HepG2 (cell line): ENCODE results near the gene MRPL37. TPM values are rescaled to one million over a fixed set of nuclear protein-coding genes. Genes with fewer than 3 reads are reported as not detected.

ENCODE experiments used
- ATAC-seq: fragments of 200-7000 bp; cut with Tn5 transposase; 3 replicates; pipeline ENCODE4 v1.9.1; 2020; ENCODE audit warnings: mild to moderate bottlenecking, moderate library complexity
- BruUV-seq: library from RNA; stranded (reverse); fragments of 400-500 nt; replicated peaks from 2 replicates; lab custom pipeline; 2021; lab: Mats Ljungman, UMichigan
- CTCF ChIA-PET: fragments of 300-600 bp; formaldehyde crosslinking; extraction: SDS; loops from one replicate; lab custom pipeline; 2021; ENCODE audit warnings: low total read pairs, inconsistent platforms, low intra/inter-chr PET ratio; lab: Yijun Ruan, JAX
- POLR2A ChIA-PET: fragments of 350-600 bp; sonication (Branson Sonifier 250); formaldehyde crosslinking; loops from one replicate; lab custom pipeline; 2020; ENCODE audit warnings: antibody characterized with exemption, inconsistent platforms; lab: Yijun Ruan, JAX
- DNase-seq: peaks from one replicate; pipeline ENCODE4 v3.0.0-alpha.2; 2015; ENCODE audit warnings: low spot score
- FAIRE-seq: peaks from 3 replicates; lab custom pipeline; 2011; peaks lifted over from hg19 to GRCh38; lab: Jason Lieb, UNC
- H2AFZ ChIP-seq: one replicate; pipeline ENCODE4 v1.6.1; 2011; ENCODE audit warnings: low read length, inconsistent platforms
- H3K27ac ChIP-seq: fragments of 300-600 bp; 3 replicates; pipeline ENCODE4 v1.8.0; 2011; ENCODE audit warnings: mixed run types, mild to moderate bottlenecking, mixed read lengths, low read length, inconsistent platforms; ENCODE audit not compliant: insufficient read depth; ENCODE audit errors: extremely low read length
- H3K27me3 ChIP-seq, 2 experiments: fragments of 200-600 bp in 1 of 2; 2 replicates in 1 of 2; 3 replicates in 1 of 2; pipeline versions ENCODE4 v1.6.0 to v1.8.0; 2011; ENCODE audit warnings: low read length in 2 of 2, mild to moderate bottlenecking in 2 of 2, moderate library complexity in 2 of 2, inconsistent platforms in 1 of 2; ENCODE audit not compliant: insufficient read depth in 2 of 2, control insufficient read depth in 1 of 2
- H3K36me3 ChIP-seq, 2 experiments: fragments of 200-600 bp in 1 of 2; replicated peaks in 1 of 2; 2 replicates in 1 of 2; 3 replicates in 1 of 2; pipeline versions ENCODE4 v1.5.1 to v1.8.0; 2011; ENCODE audit warnings: low read length in 2 of 2, inconsistent platforms in 1 of 2; ENCODE audit not compliant: insufficient read depth in 2 of 2, control insufficient read depth in 1 of 2
- H3K4me1 ChIP-seq: 2 replicates; pipeline ENCODE4 v1.5.1; 2012; ENCODE audit warnings: low read length, inconsistent platforms; ENCODE audit not compliant: insufficient read depth
- H3K4me2 ChIP-seq: 2 replicates; pipeline ENCODE4 v1.6.0; 2011; ENCODE audit warnings: low read depth, low read length, inconsistent platforms
- H3K4me3 ChIP-seq, 3 experiments: fragments of 200-600 bp in 1 of 3; sonication (generic), shearing (Covaris generic) in 1 of 3; replicated peaks in 1 of 3; 2 replicates each; pipeline ENCODE4 v1.5.1; 2011 to 2016; ENCODE audit warnings: low read length in 3 of 3, inconsistent platforms in 2 of 3, low read depth in 2 of 3, mild to moderate bottlenecking in 2 of 3, control low read depth in 1 of 3, mixed read lengths in 1 of 3; ENCODE audit not compliant: insufficient read depth in 1 of 3
- H3K79me2 ChIP-seq: one replicate; pipeline ENCODE4 v1.6.1; 2011; ENCODE audit warnings: low read length, inconsistent platforms; ENCODE audit not compliant: insufficient read depth
- H3K9ac ChIP-seq: 2 replicates; pipeline ENCODE4 v1.6.0; 2011; ENCODE audit warnings: mild to moderate bottlenecking, low read depth, low read length, inconsistent platforms; ENCODE audit not compliant: insufficient read depth
- H3K9me3 ChIP-seq: 2 replicates; pipeline ENCODE4 v1.5.1; 2012; ENCODE audit warnings: mild to moderate bottlenecking, low read length
- H4K20me1 ChIP-seq: 2 replicates; pipeline ENCODE4 v1.6.0; 2011; ENCODE audit warnings: inconsistent platforms, mild to moderate bottlenecking, low read length, moderate library complexity; ENCODE audit not compliant: insufficient read depth
- AFF4 ChIP-seq: sonication (generic); formaldehyde crosslinking; IDR thresholded peaks from 2 replicates; pipeline ENCODE4 v1.4.0; 2020; ENCODE audit warnings: missing genetic modification reagents
- AGO1 ChIP-seq: fragments of 200-400 bp; formaldehyde crosslinking; IDR thresholded peaks from 2 replicates; pipeline ENCODE4 v1.6.1; 2017; ENCODE audit warnings: mild to moderate bottlenecking, low read depth, low read length, moderate library complexity; ENCODE audit not compliant: poor library complexity, severe bottlenecking
- ATRX ChIP-seq: sonication (generic); formaldehyde crosslinking; IDR thresholded peaks from 2 replicates; pipeline ENCODE4 v1.4.0; 2020; ENCODE audit warnings: missing genetic modification reagents, borderline replicate concordance
- CREB3 ChIP-seq: sonication (generic); formaldehyde crosslinking; IDR thresholded peaks from 2 replicates; pipeline ENCODE4 v1.5.0; 2020; ENCODE audit warnings: missing genetic modification reagents
- EP300 ChIP-seq, 3 experiments: sonication (generic) in 1 of 3; formaldehyde crosslinking in 1 of 3; IDR thresholded peaks; 2 replicates each; pipeline versions ENCODE4 v1.5.1 to v1.6.1; 2011 to 2020; ENCODE audit warnings: low read depth in 2 of 3, low read length in 2 of 3, borderline replicate concordance in 1 of 3, improper control_type of control experiment in 1 of 3, mild to moderate bottlenecking in 1 of 3, missing genetic modification reagents in 1 of 3, moderate library complexity in 1 of 3
- KLF9 ChIP-seq: IDR thresholded peaks from 2 replicates; pipeline ENCODE4 v1.6.1; 2016; ENCODE audit warnings: low read depth
- MED8 ChIP-seq: sonication (generic); formaldehyde crosslinking; IDR thresholded peaks from 2 replicates; pipeline ENCODE4 v1.8.1; 2023; ENCODE audit warnings: mild to moderate bottlenecking, missing genetic modification reagents; ENCODE audit not compliant: insufficient replicate concordance
- MTA1 ChIP-seq: sonication (generic); formaldehyde crosslinking; IDR thresholded peaks from 2 replicates; pipeline ENCODE4 v1.4.0; 2020; ENCODE audit warnings: missing genetic modification reagents, mild to moderate bottlenecking, borderline replicate concordance
- NKX3-1 ChIP-seq: sonication (generic); formaldehyde crosslinking; IDR thresholded peaks from 2 replicates; pipeline ENCODE4 v1.5.0; 2020; ENCODE audit warnings: missing genetic modification reagents
- NR2F2 ChIP-seq: IDR thresholded peaks from 2 replicates; pipeline ENCODE4 v1.6.1; 2012; ENCODE audit warnings: low read depth, inconsistent platforms, borderline replicate concordance
- PCBP1 ChIP-seq: fragments of 200-400 bp; formaldehyde crosslinking; IDR thresholded peaks from 2 replicates; pipeline ENCODE4 v1.6.1; 2017; ENCODE audit warnings: mild to moderate bottlenecking, low read depth, low read length, borderline replicate concordance
- SOX5 ChIP-seq: IDR thresholded peaks from 2 replicates; pipeline ENCODE4 v1.6.1; 2016; ENCODE audit warnings: borderline replicate concordance
- ZNF207 ChIP-seq: fragments of 450-650 bp; IDR thresholded peaks from 2 replicates; pipeline ENCODE4 v1.6.1; 2016; ENCODE audit warnings: antibody characterized with exemption, borderline replicate concordance
- ZNF7 ChIP-seq: IDR thresholded peaks from 2 replicates; pipeline ENCODE4 v1.6.1; 2016; ENCODE audit warnings: missing biosample characterization, missing genetic modification reagents
- ZNF879 ChIP-seq: sonication (generic); formaldehyde crosslinking; IDR thresholded peaks from 2 replicates; pipeline ENCODE4 v1.8.1; 2023; ENCODE audit warnings: missing genetic modification reagents
- ZSCAN25 ChIP-seq: sonication (generic); formaldehyde crosslinking; IDR thresholded peaks from 2 replicates; pipeline ENCODE4 v1.8.0; 2022; ENCODE audit warnings: mild to moderate bottlenecking, missing genetic modification reagents
- WGBS: methylation state at CpG from one replicate; pipeline ENCODE4 v1.1.6; 2017; ENCODE audit warnings: low lambda C conversion rate; 5-methylcytosine and 5-hydroxymethylcytosine counted together
- in situ Hi-C: cut with HindIII; loops from 2 replicates; pipeline ENCODE4 v1.10.0; 2017; ENCODE audit warnings: low pct_unique_long_range_greater_than_20kb; ENCODE audit not compliant: extremely low pct_ligation_motif_present
- intact Hi-C: fragments of 100-400 bp; cut with micrococcal nuclease; formaldehyde crosslinking; loops from one replicate; pipeline ENCODE4 v1.10.0; 2022; ENCODE audit not compliant: unreplicated experiment
- polyA plus RNA-seq, 8 experiments: library from polyadenylated mRNA; depleted of rRNA in 3 of 8; stranded (reverse) in 7 of 8; unstranded in 1 of 8; fragments of >200 nt; fragmentation: Illumina TruSeq in 4 of 8; extraction: Trizol in 4 of 8; gene quantifications; 2 replicates each; pipeline versions ENCODE4 v1.2.1 to v1.2.3, GENCODE V29; 2011 to 2016; ENCODE audit warnings: low read depth in 4 of 8, missing spikeins in 1 of 8, mixed read lengths in 1 of 8; ENCODE audit not compliant: insufficient read depth in 1 of 8
- total RNA-seq, 5 experiments: library from RNA; depleted of rRNA; stranded (reverse); fragments of >200 nt; fragmentation: Illumina TruSeq; extraction: Trizol; gene quantifications; 2 replicates each; pipeline ENCODE4 v1.2.3, GENCODE V29; 2016; ENCODE audit warnings: low read depth in 1 of 5
- TF ChIP-seq, protein P1 (sequence below): sonication (generic); formaldehyde crosslinking; IDR thresholded peaks from 2 replicates; pipeline ENCODE4 v1.4.0; 2020; ENCODE audit warnings: mild to moderate bottlenecking, missing genetic modification reagents

MRPL37 gene
- total and polyA plus RNA-seq, 2 of the 13 experiments (the other 11 are each of a cell fraction or from before 2014, with no cell fraction given) = 31.7 to 127 TPM

DNA sequence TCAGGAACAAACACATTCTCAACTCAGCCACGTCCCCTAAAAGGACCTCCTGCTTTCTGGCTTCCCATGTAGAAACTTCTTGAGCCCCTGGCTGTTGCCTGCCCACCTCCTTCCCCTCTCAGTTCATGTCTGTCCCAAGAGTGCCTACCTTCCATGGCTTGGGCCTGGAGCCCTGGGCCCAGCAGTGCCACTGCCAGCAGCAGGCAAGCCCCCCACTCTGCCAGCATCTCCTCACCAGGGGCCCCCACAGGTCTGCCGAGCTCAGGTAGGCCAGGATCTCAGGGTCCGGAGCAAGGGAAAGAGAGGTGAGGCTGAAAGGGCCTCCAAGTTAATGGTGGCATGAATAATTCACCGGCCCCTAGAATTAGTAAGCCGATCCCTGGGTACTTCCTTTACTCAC is 47.3 kb upstream of the MRPL37 start, which contains the start of gene CDCP2:
CDCP2 (minus strand) TSS at position 305 of the 400 bp plus-strand sequence; CDS start at position 227, 78 bp downstream.
- intact Hi-C loops = no loop called here
- DNase-seq = no peak
- ChIA-PET CTCF (no interaction called here), POLR2A (no interaction called here)
- Histone ChIP-seq H3K27me3 (peaks cover 0 to 1% of the 10 kb centered on the region in 2 experiments; a peak in 2 of 5 replicates), H3K4me1 (peaks cover 11% of the 10 kb centered on the region), H3K36me3 (no peaks in the 10 kb centered on the region), H3K79me2 (no peaks in the 10 kb centered on the region), H3K4me3 (peak within 1 kb of the TSS in 1 of 3 experiments; percentile 11; a peak in 1 of 6 replicates), H4K20me1 (no peaks in the 10 kb centered on the region), H3K9me3 (no peaks in the 10 kb centered on the region), H2AFZ (no peak within 1 kb of the TSS), H3K9ac (no peak within 1 kb of the TSS), H3K27ac (no peak within 1 kb of the TSS), H3K4me2 (peak within 1 kb of the TSS; percentile 45)
- no TSS peak for BruUV-seq
- 89% methylated on average over 5 of the region's 5 CpGs for WGBS
- TF ChIP-seq ZNF7 (CRISPR knock-in tag) (no peak), MTA1 (CRISPR knock-in tag) (no peak), AFF4 (CRISPR knock-in tag) (no peak), ZSCAN25 (CRISPR knock-in tag) (no peak), NKX3-1 (CRISPR knock-in tag) (no peak), ZNF207 (no peak), ZNF879 (CRISPR knock-in tag) (no peak), SOX5 (CRISPR knock-in tag) (no peak), NR2F2 (no peak), MED8 (CRISPR knock-in tag) (no peak), CREB3 (CRISPR knock-in tag) (no peak), PCBP1 (no peak), KLF9 (CRISPR knock-in tag) (no peak), EP300 (IDR thresholded peaks at IDR 0.05; ENCODE audit: low read depth in 2 of 2, low read length in 2 of 2) (no peak), EP300 (CRISPR knock-in tag; IDR thresholded peaks at IDR 0.05; ENCODE audit: borderline replicate concordance) (no peak), ATRX (CRISPR knock-in tag) (no peak), AGO1 (no peak)
- TF ChIP-seq, protein P1, sequence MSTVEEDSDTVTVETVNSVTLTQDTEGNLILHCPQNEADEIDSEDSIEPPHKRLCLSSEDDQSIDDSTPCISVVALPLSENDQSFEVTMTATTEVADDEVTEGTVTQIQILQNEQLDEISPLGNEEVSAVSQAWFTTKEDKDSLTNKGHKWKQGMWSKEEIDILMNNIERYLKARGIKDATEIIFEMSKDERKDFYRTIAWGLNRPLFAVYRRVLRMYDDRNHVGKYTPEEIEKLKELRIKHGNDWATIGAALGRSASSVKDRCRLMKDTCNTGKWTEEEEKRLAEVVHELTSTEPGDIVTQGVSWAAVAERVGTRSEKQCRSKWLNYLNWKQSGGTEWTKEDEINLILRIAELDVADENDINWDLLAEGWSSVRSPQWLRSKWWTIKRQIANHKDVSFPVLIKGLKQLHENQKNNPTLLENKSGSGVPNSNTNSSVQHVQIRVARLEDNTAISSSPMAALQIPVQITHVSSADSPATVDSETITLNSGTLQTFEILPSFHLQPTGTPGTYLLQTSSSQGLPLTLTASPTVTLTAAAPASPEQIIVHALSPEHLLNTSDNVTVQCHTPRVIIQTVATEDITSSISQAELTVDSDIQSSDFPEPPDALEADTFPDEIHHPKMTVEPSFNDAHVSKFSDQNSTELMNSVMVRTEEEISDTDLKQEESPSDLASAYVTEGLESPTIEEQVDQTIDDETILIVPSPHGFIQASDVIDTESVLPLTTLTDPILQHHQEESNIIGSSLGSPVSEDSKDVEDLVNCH (CRISPR knock-in tag) = no peak
- FAIRE-seq = no peak
- ATAC-seq = no peak
- in situ Hi-C loops = no loop called here
